ENCODE measurements around the gene EPN2. TPM values are rescaled to one million over a fixed set of nuclear protein-coding genes. Genes with fewer than 3 reads are reported as not detected.
A peak's percentile ranks its signal among the peaks of the same experiment; 100 is the strongest.

Gene EPN2
- total and polyA plus RNA-seq, 2 experiments from 2014 or later, result 34.0 to 149 TPM

DNA sequence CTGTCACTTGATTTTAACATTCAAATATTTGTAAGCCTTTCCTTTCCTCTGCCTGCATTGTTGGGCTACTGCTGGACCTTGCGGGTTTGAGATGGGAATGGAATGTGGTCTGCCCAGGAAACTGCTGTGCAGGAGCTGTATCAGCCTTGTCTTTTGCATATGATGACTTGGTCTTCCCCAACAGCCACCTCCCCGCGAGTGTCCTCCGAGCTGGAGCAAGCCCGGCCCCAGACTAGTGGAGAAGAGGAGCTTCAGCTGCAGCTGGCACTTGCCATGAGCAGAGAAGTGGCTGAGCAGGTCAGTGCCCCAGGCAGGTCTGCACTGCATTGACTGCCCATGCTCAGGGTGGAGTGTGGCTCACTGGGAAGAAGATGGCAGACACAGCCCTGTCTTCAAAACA, 72.5 kb downstream of the EPN2 start:
- no peaks in the 10 kb centered on the region for H3K27me3 ChIP-seq (ENCODE audit: insufficient read depth)
- H3K9me2 ChIP-seq (ENCODE audit: insufficient read depth), result no peaks in the 10 kb centered on the region
- H3F3A ChIP-seq (replicated peaks; ENCODE audit: low read depth), result no peaks in the 10 kb centered on the region
- no peak for DNase-seq (ENCODE audit: low spot score)
- peak; percentile 49 for ATAC-seq
- Mint-ChIP-seq H3K4me3 (no peak overlapping the region), H3K4me1 (peaks cover 10% of the 10 kb centered on the region), H3K27me3 (ENCODE audit: insufficient read depth, low read depth, poor library complexity) (peaks cover 12% of the 10 kb centered on the region), H3K9me3 (no peaks in the 10 kb centered on the region; the same call in 2 of the 3 replicates), H3K36me3 (ENCODE audit: low read depth) (peaks cover 31% of the 10 kb centered on the region; the same call in 2 of the 3 replicates), H3K27ac (no peak overlapping the region)
- H3K27ac ChIP-seq (ENCODE audit: low read depth), result no peak overlapping the region
- H3K79me2 ChIP-seq (replicated peaks; ENCODE audit: insufficient read depth), result 0 out of 2 replicates have a peak, but pooled peaks cover 6% of the 10 kb centered on the region
- H3K36me3 ChIP-seq (ENCODE audit: insufficient read depth), result 0 out of 2 replicates have a peak, but pooled peaks cover 3% of the 10 kb centered on the region
- H2AFZ ChIP-seq, result no peak overlapping the region
- H3K4me1 ChIP-seq (ENCODE audit: insufficient read depth), result no peaks in the 10 kb centered on the region
- no peak overlapping the region for H3K4me2 ChIP-seq
- TF ChIP-seq ZNF462 (CRISPR knock-in tag; IDR thresholded peaks at IDR 0.05) (no peak), POLR2AphosphoS5 (IDR thresholded peaks at IDR 0.05; ENCODE audit: low read depth) (no peak), STAT1 (IDR thresholded peaks at IDR 0.05; ENCODE audit: unreplicated experiment) (no peak), ZNF331 (CRISPR knock-in tag; IDR thresholded peaks at IDR 0.05; ENCODE audit: low read depth) (no peak), EZH2phosphoT487 (IDR thresholded peaks at IDR 0.05; ENCODE audit: unreplicated experiment) (no peak), JUNB (IDR thresholded peaks at IDR 0.05; ENCODE audit: unreplicated experiment) (no peak), CTCF (conservative IDR thresholded peaks at IDR 0.05; ENCODE audit: low read depth in 2 of 2) (no peak), ZNF114 (CRISPR knock-in tag; IDR thresholded peaks at IDR 0.05) (no peak), CREB1 (CRISPR knock-in tag; IDR thresholded peaks at IDR 0.05; ENCODE audit: low read depth) (no peak)
- TF ChIP-seq, protein P1, sequence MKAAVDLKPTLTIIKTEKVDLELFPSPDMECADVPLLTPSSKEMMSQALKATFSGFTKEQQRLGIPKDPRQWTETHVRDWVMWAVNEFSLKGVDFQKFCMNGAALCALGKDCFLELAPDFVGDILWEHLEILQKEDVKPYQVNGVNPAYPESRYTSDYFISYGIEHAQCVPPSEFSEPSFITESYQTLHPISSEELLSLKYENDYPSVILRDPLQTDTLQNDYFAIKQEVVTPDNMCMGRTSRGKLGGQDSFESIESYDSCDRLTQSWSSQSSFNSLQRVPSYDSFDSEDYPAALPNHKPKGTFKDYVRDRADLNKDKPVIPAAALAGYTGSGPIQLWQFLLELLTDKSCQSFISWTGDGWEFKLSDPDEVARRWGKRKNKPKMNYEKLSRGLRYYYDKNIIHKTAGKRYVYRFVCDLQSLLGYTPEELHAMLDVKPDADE (IDR thresholded peaks at IDR 0.05), result no peak
- TF ChIP-seq, protein P2, sequence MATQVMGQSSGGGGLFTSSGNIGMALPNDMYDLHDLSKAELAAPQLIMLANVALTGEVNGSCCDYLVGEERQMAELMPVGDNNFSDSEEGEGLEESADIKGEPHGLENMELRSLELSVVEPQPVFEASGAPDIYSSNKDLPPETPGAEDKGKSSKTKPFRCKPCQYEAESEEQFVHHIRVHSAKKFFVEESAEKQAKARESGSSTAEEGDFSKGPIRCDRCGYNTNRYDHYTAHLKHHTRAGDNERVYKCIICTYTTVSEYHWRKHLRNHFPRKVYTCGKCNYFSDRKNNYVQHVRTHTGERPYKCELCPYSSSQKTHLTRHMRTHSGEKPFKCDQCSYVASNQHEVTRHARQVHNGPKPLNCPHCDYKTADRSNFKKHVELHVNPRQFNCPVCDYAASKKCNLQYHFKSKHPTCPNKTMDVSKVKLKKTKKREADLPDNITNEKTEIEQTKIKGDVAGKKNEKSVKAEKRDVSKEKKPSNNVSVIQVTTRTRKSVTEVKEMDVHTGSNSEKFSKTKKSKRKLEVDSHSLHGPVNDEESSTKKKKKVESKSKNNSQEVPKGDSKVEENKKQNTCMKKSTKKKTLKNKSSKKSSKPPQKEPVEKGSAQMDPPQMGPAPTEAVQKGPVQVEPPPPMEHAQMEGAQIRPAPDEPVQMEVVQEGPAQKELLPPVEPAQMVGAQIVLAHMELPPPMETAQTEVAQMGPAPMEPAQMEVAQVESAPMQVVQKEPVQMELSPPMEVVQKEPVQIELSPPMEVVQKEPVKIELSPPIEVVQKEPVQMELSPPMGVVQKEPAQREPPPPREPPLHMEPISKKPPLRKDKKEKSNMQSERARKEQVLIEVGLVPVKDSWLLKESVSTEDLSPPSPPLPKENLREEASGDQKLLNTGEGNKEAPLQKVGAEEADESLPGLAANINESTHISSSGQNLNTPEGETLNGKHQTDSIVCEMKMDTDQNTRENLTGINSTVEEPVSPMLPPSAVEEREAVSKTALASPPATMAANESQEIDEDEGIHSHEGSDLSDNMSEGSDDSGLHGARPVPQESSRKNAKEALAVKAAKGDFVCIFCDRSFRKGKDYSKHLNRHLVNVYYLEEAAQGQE (IDR thresholded peaks at IDR 0.05; ENCODE audit: unreplicated experiment), result no peak
- no peaks in the 10 kb centered on the region; the same call in 1 of the 2 replicates for H4K20me1 ChIP-seq (replicated peaks; ENCODE audit: insufficient read depth)
- H3K4me3 ChIP-seq, result no peak overlapping the region
